Uterus (tissue), 2 donors: ENCODE data around the gene KRT6C.

Experiments used
- POLR2A ChIP-seq, 2 donors: fragments of 450-650 bp; IDR thresholded peaks; one replicate each; pipeline ENCODE4 v1.6.1; 2016; ENCODE audit warnings: antibody characterized with exemption in 2 of 2, mild to moderate bottlenecking in 1 of 2, moderate library complexity in 1 of 2
- TF ChIP-seq, protein P1 (sequence below), 4 experiments: fragments of 200-600 bp in 2 of 4; fragments of 450-650 bp in 2 of 4; sonication (generic) in 2 of 4; IDR thresholded peaks; one replicate each; pipeline ENCODE4 v1.5.1; 2016 to 2019; ENCODE audit warnings: antibody characterized with exemption in 4 of 4, mild to moderate bottlenecking in 2 of 4, moderate library complexity in 1 of 4

DNA sequence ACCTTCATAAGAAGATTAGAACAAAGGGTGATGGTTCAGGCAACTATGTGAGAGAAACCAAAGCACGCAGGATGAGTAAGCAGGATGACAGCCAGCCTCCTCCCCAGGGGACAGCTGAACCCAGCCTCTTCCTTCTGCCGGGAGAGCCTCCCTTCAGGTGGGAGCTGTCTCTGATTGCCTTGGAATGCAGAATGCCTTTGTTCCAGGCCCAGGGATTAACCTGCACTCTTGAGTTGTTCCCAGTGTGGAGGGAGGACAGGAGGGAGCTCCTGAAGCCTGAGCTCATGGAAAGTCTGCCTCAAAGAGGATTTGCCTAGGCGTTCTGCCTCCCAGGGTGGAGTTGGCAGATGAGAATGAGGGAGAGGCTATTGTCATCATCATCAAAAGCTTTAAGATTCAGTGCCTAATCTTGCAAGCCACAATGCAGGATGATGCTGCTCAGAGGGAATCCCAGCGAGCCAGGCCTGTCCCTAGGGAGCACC lies 23.0 kb upstream of the KRT6C start:
- TF ChIP-seq, protein P1, sequence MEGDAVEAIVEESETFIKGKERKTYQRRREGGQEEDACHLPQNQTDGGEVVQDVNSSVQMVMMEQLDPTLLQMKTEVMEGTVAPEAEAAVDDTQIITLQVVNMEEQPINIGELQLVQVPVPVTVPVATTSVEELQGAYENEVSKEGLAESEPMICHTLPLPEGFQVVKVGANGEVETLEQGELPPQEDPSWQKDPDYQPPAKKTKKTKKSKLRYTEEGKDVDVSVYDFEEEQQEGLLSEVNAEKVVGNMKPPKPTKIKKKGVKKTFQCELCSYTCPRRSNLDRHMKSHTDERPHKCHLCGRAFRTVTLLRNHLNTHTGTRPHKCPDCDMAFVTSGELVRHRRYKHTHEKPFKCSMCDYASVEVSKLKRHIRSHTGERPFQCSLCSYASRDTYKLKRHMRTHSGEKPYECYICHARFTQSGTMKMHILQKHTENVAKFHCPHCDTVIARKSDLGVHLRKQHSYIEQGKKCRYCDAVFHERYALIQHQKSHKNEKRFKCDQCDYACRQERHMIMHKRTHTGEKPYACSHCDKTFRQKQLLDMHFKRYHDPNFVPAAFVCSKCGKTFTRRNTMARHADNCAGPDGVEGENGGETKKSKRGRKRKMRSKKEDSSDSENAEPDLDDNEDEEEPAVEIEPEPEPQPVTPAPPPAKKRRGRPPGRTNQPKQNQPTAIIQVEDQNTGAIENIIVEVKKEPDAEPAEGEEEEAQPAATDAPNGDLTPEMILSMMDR (IDR thresholded peaks at IDR 0.05), result no peak
- TF ChIP-seq POLR2A (IDR thresholded peaks at IDR 0.05), result no peak
